SKM-1 treated with dmso at 0.1 percent for 144 hours (cell line): Measurements from ENCODE around the gene CHP2.
A peak's percentile ranks its signal among the peaks of the same experiment; 100 is the strongest.
"Not testable (repeated sequence)": the region's sequence is repeated elsewhere in the genome, so short reads cannot be mapped to it uniquely, and the experiment has no call there.

Experiments used
- DNase-seq: peaks from one replicate; lab custom pipeline; 2025; ENCODE audit not compliant: unreplicated experiment; lab: John Stamatoyannopoulos, UW

Gene CHP2

DNA sequence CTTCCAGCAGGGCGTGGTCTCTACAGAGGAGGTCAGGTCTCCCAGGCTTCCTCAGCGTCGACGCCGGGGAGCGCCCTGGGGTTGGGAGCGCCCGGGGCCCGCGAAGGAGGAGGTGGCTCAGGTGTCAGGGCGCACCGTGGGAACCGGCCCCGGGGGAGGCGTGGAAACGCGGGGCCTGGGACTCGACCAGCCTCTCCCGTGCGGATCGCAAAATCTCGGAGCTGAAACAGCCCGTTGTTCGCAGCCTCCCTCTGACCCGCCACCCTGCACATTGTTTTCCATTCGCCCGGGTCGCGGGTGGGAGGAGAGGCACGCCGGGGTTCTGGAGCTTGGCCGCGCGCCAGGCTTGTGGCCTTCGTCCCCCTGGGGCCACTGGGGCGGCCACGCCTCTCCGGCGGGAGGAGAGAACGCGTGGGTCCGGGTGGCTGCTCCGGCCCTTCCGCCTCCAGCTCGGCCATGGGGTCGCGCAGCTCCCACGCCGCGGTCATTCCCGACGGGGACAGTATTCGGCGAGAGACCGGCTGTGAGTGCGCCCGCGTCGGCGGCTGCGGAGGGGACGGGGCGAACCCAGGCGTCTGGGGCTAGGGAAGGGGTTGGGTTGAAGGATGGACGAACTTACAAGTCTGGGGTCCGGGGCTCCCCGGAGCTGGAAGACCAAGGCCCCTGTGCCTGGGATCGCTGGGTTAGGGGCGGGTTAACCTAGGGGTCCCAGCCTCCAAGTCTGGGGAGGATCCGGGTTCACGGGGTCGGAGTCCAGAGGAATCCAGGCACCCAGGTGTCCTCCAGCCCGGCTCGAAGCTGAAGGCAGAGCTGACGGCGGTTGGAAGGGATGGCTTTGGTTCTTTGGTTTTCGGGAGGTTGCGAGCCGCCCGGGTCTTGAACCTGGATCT is at the start of gene CHP2:
TSS of gene CHP2 (plus strand) at position 433 of the 890 bp plus-strand sequence. CDS start at position 457, 24 bp downstream.
- no peak for DNase-seq

DNA sequence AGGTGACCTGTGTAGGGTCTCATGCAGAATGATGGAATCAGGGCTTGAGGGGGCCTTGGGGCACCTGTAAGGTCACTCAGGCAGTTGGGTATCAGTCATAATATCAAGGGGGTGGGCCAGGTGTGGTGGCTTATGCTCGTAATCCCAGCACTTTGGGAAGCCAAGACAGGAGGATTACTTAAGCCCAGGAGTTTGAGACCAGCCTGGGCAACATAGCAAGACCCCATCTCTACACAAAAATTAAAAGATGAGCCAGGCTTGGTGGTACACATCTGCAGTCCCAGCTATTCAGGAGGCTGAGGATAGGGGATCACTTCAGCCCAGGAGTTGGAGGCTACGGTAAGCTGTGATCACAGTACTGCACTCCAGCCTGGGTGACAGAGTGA is 49.3 kb upstream of the CHP2 start:
- DNase-seq: no peak

GRCh38 chr16:23706439-23706838 is 48.4 kb upstream of the CHP2 start:
- no peak for DNase-seq

- no peak for DNase-seq
These were observed 45.3 kb upstream of the CHP2 start for GRCh38 chr16:23709536-23709935.

DNA sequence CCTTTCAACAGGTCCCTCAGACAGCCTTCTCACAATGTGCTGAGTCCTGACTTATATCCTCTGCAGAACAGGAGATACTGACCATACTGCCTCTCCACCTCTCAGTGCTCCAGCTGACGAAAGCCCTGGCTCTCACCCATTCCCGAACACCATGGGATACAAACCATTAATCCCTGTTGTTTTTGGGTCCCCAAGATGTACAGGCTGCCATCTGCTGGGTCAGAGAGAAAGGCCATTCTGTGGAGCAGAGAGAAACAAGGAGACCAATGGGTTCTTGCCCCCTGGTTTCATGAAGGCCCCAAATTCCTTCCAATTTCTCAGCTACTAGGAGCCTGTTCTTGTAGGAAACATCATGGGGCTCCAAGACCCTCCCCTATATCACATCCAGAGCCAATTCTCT is 44.8 kb upstream of the CHP2 start:
- DNase-seq: no peak

- no peak for DNase-seq
These were observed 44.3 kb upstream of the CHP2 start for GRCh38 chr16:23710504-23710903.

- no peak for DNase-seq
These were observed 43.0 kb upstream of the CHP2 start for GRCh38 chr16:23711785-23712184.

DNA sequence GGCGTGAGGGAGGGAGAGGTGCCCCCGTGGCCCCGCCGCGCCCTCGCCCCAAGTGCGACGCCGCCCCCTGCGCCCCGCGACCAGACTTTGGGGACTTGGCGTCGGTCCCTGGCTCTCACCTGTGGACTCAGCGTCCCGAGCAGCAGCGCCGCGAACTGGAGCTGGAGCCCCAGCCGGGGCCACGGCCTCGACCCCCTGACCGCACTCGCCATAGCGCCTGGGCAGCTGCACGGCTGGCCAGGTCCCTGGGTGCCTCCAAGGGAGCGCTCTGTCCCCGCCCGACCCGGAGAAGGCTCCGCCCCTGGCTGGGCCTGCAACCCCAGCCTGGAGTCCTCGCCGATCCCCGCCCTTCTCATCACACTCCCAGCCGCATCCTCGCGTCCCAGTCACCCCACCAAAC is 41.9 kb upstream of the CHP2 start, which contains the start of gene ERN2:
TSS of gene ERN2 (minus strand) at position 247 of the 400 bp plus-strand sequence. CDS start at position 212, 35 bp downstream.
- no peak for DNase-seq

- DNase-seq: no peak
These were observed 38.3 kb upstream of the CHP2 start for GRCh38 chr16:23716484-23716883.

GRCh38 chr16:23722613-23723240 is 32.1 kb upstream of the CHP2 start:
- DNase-seq: not testable (repeated sequence)

GRCh38 chr16:23724096-23724784 is 30.6 kb upstream of the CHP2 start:
- no peak for DNase-seq

GRCh38 chr16:23724785-23725131 is 30.1 kb upstream of the CHP2 start:
- DNase-seq: no peak

- DNase-seq: no peak
These were observed 28.1 kb upstream of the CHP2 start for GRCh38 chr16:23726710-23727109.

DNA sequence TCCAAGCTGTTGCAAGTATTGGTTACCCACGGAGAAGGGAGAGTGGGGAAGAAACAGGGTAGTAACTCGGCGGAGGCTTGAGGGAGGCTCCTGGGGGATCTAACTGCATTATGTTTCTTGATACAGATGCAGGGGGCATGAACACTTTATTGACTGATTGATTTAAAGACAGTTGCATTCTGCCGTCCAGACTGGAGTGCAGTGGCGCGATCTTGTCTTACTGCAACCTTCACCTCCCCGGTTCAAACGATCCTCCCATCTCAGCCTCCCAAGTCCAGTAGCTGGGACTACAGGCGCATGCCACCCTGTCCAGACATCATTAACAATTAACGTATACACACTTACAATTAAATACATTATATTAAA is 26.7 kb upstream of the CHP2 start:
- no peak for DNase-seq

DNA sequence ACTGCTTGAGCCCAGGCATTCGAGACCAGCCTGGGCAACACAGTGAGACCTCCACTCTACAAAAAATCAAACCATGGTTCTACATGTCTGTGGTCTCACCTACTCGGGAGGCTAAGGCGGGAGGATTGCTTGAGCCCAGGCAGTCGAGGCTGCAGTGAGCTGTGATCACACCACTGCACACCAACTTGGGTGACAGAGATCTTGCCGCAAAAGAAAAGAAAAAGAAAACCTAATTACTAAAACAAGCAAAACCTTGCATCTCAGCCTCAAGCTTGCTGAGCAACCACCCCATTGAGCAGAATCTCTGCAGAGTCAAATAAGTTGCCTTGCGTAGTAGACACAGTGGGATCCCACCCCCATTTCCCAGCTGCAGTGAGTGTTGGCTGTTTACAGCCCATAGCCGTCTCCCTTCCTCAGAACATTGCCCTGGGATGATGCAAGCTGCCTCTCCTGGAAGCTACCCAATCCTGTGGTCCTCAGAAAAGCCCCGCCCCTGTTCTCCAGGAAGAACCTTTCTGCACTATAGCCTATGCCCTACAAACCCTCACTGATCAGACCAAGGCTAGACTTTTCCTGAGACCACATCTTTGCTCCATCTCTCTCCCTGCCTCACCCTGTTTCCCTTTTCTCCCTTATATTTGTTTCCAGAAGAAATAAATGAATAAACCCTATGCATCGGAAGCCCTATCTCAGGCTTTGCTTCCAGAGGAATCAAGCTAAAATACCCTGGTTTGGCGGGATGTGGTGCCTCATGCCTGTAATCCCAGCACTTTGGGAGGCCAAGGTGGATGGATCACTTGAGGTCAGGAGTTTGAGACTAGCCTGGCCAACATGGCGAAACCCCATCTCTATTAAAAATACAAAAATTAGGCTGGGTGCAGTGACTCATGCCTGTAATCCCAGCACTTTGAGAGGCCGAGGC is 25.1 kb upstream of the CHP2 start:
- DNase-seq: peak; percentile 1

- no peak for DNase-seq
These were observed 20.5 kb upstream of the CHP2 start for GRCh38 chr16:23734176-23734893.

GRCh38 chr16:23737423-23738028 is 17.3 kb upstream of the CHP2 start:
- DNase-seq: not testable (repeated sequence)

DNA sequence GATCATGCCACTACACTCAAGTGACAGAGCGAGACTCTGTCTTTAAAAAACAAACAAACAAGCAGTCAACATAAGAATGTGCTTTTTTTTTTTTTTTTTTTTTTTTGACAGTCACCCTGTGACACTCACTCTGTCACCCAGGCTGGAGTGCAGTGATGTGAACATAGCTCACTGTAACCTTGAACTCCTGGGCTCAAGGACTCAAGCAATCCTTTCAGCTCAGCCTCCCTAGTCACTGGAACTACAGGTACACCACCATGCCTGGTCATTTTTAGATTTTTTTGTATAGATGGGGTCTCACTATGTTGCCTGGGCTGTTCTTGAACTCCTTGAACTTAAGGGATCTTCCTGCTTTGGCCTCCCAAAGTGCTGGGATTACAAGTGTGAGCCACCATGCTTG is 15.3 kb upstream of the CHP2 start:
- DNase-seq: no peak

DNA sequence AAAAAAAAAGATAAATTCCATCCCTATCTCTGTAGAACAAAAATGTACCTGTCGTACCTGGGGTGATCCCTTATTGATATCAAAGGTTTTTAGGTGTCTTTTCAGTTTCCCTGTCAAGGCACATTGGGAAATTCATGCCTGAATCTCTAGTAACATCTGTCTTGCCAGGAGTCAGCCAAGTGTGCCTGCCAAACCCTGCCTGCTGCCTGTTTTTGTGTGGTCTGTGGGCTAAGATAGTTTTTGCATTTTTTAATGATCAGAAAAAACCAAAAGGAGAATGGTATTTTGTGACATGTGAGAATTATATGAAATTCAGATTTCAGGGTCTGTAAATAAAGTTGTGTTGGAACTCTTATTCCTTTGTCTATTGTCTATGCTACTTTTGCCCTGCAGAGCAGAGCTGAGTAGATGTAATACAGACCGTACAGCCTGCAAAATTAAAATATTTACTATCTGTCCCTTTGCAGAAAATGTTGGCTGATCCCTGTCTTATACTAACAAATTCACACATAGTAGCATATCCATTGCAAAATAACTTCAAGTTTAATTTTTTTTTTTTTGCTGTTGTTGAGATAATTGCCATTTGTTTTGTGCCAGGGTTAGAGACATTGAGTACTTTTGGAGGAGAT is 13.0 kb upstream of the CHP2 start:
- DNase-seq: no peak
